Effector memory CD8-positive, alpha-beta T cell (primary cell): ENCODE data around the gene ITPRIPL2.

Source experiments
- ATAC-seq: fragments of 150-1000 bp; cut with Tn5 transposase; replicated peaks from 2 replicates; pipeline ENCODE4 v1.10.0; 2021; ENCODE audit warnings: mild to moderate bottlenecking, moderate library complexity
- DNase-seq, 3 experiments: peaks; one replicate each; pipeline ENCODE4 v3.0.0; 2021
- H3K27ac Mint-ChIP-seq, 2 donors: one replicate each; pipeline ENCODE4 v1.8.0; 2022; ENCODE audit warnings: mild to moderate bottlenecking in 2 of 2, mixed read lengths in 2 of 2, moderate library complexity in 2 of 2
- H3K27me3 Mint-ChIP-seq, 2 donors: one replicate each; pipeline ENCODE4 v1.8.0; 2022; ENCODE audit warnings: mixed read lengths in 2 of 2
- H3K36me3 Mint-ChIP-seq: one replicate; pipeline ENCODE4 v1.8.0; 2022; ENCODE audit warnings: mild to moderate bottlenecking, moderate library complexity, mixed read lengths; ENCODE audit not compliant: insufficient read depth
- H3K4me1 Mint-ChIP-seq, 2 donors: one replicate each; pipeline ENCODE4 v1.8.0; 2022; ENCODE audit warnings: low read depth in 2 of 2, mixed read lengths in 2 of 2
- H3K4me3 Mint-ChIP-seq, 2 donors: one replicate each; pipeline ENCODE4 v1.8.0; 2022; ENCODE audit warnings: mild to moderate bottlenecking in 2 of 2, mixed read lengths in 2 of 2, moderate library complexity in 2 of 2
- H3K9me3 Mint-ChIP-seq, 2 donors: one replicate each; pipeline ENCODE4 v1.8.0; 2022; ENCODE audit warnings: mixed read lengths in 2 of 2

The ITPRIPL2 gene

GRCh38 chr16:19085679-19086200 is 28.0 kb upstream of the ITPRIPL2 start:
- Mint-ChIP-seq H3K4me1 (peaks cover 3 to 7% of the 10 kb centered on the region in 2 donors), H3K36me3 (no peaks in the 10 kb centered on the region), H3K9me3 (no peaks in the 10 kb centered on the region), H3K4me3 (no peak overlapping the region), H3K27ac (no peak overlapping the region), H3K27me3 (peaks cover 0 to 10% of the 10 kb centered on the region in 2 donors)
- no peak for DNase-seq
- no peak for ATAC-seq

- Mint-ChIP-seq H3K27ac (no peak overlapping the region), H3K4me3 (peak overlapping the region; percentile 43 to 66), H3K9me3 (no peaks in the 10 kb centered on the region), H3K27me3 (peaks cover 0 to 10% of the 10 kb centered on the region in 2 donors), H3K4me1 (peaks cover 3 to 7% of the 10 kb centered on the region in 2 donors), H3K36me3 (no peaks in the 10 kb centered on the region)
- DNase-seq (peak; percentile 69 to 79 (median 70)), ATAC-seq (peak; percentile 99)
Observed at GRCh38 chr16:19086322-19087199, 27.2 kb upstream of the ITPRIPL2 start.

- no peak overlapping the region for H3K4me3 Mint-ChIP-seq
- ATAC-seq, result no peak
- no peaks in the 10 kb centered on the region for H3K9me3 Mint-ChIP-seq
Observed at GRCh38 chr16:19088341-19088916, 25.3 kb upstream of the ITPRIPL2 start.

GRCh38 chr16:19089410-19089955 is 24.3 kb upstream of the ITPRIPL2 start:
- Mint-ChIP-seq H3K4me1 (peaks cover 3 to 7% of the 10 kb centered on the region in 2 donors), H3K36me3 (no peaks in the 10 kb centered on the region), H3K9me3 (no peaks in the 10 kb centered on the region), H3K27me3 (peaks cover 0 to 10% of the 10 kb centered on the region in 2 donors), H3K27ac (no peak overlapping the region), H3K4me3 (no peak overlapping the region)
- DNase-seq, result no peak
- ATAC-seq, result no peak

More at GRCh38 chr16:19088341-19088916, 25.3 kb upstream of the ITPRIPL2 start:
- Mint-ChIP-seq H3K27ac (no peak overlapping the region), H3K27me3 (peaks cover 0 to 10% of the 10 kb centered on the region in 2 donors), H3K4me1 (peaks cover 3 to 7% of the 10 kb centered on the region in 2 donors), H3K36me3 (no peaks in the 10 kb centered on the region)
- no peak for DNase-seq

GRCh38 chr16:19090916-19091315 is 22.8 kb upstream of the ITPRIPL2 start:
- Mint-ChIP-seq H3K4me3 (no peak overlapping the region), H3K9me3 (no peaks in the 10 kb centered on the region), H3K4me1 (peaks cover 7 to 10% of the 10 kb centered on the region in 2 donors), H3K27me3 (peaks cover 0 to 5% of the 10 kb centered on the region in 2 donors), H3K27ac (no peak overlapping the region), H3K36me3 (no peaks in the 10 kb centered on the region)
- no peak for ATAC-seq
- DNase-seq, result no peak

GRCh38 chr16:19092653-19093410 is 20.9 kb upstream of the ITPRIPL2 start:
- DNase-seq (no peak), ATAC-seq (no peak)
- H3K27ac Mint-ChIP-seq, result no peak overlapping the region
- H3K9me3 Mint-ChIP-seq, result no peaks in the 10 kb centered on the region
- H3K27me3 Mint-ChIP-seq, result peaks cover 0 to 4% of the 10 kb centered on the region in 2 donors
- peaks cover 3% of the 10 kb centered on the region in 2 donors for H3K4me1 Mint-ChIP-seq
- no peak overlapping the region for H3K4me3 Mint-ChIP-seq
- no peaks in the 10 kb centered on the region for H3K36me3 Mint-ChIP-seq

GRCh38 chr16:19093631-19094541 is 19.9 kb upstream of the ITPRIPL2 start:
- no peak overlapping the region for H3K27ac Mint-ChIP-seq
- peaks cover 0 to 2% of the 10 kb centered on the region in 2 donors for H3K9me3 Mint-ChIP-seq
- peaks cover 3% of the 10 kb centered on the region in 2 donors for H3K4me1 Mint-ChIP-seq
- DNase-seq (no peak), ATAC-seq (no peak)
- no peak overlapping the region for H3K4me3 Mint-ChIP-seq
- peaks cover 0 to 12% of the 10 kb centered on the region in 2 donors for H3K27me3 Mint-ChIP-seq
- H3K36me3 Mint-ChIP-seq, result no peaks in the 10 kb centered on the region

- ATAC-seq, result peak; percentile 35
- H3K4me1 Mint-ChIP-seq, result peaks cover 3% of the 10 kb centered on the region in 2 donors
- no peak overlapping the region for H3K27ac Mint-ChIP-seq
- H3K27me3 Mint-ChIP-seq, result peaks cover 0 to 12% of the 10 kb centered on the region in 2 donors
- no peak for DNase-seq
- no peak overlapping the region for H3K4me3 Mint-ChIP-seq
- no peaks in the 10 kb centered on the region for H3K36me3 Mint-ChIP-seq
- H3K9me3 Mint-ChIP-seq, result peaks cover 0 to 2% of the 10 kb centered on the region in 2 donors
Observed at GRCh38 chr16:19094542-19095365, 19.0 kb upstream of the ITPRIPL2 start.

GRCh38 chr16:19095654-19096053 is 18.1 kb upstream of the ITPRIPL2 start:
- Mint-ChIP-seq H3K4me1 (peaks cover 3% of the 10 kb centered on the region in 2 donors), H3K27me3 (peaks cover 0 to 12% of the 10 kb centered on the region in 2 donors), H3K9me3 (peaks cover 0 to 2% of the 10 kb centered on the region in 2 donors), H3K27ac (no peak overlapping the region), H3K4me3 (no peak overlapping the region), H3K36me3 (no peaks in the 10 kb centered on the region)
- DNase-seq (no peak), ATAC-seq (no peak)

GRCh38 chr16:19098173-19098572 is 15.6 kb upstream of the ITPRIPL2 start:
- no peak overlapping the region for H3K27ac Mint-ChIP-seq
- peaks cover 0 to 2% of the 10 kb centered on the region in 2 donors for H3K9me3 Mint-ChIP-seq
- DNase-seq (no peak), ATAC-seq (no peak)
- H3K27me3 Mint-ChIP-seq, result peaks cover 0 to 12% of the 10 kb centered on the region in 2 donors
- H3K36me3 Mint-ChIP-seq, result no peaks in the 10 kb centered on the region
- H3K4me3 Mint-ChIP-seq, result no peak overlapping the region
- peaks cover 3% of the 10 kb centered on the region in 2 donors for H3K4me1 Mint-ChIP-seq

GRCh38 chr16:19102187-19102872 is 11.4 kb upstream of the ITPRIPL2 start:
- no peak for DNase-seq
- peaks cover 0 to 2% of the 10 kb centered on the region in 2 donors for H3K9me3 Mint-ChIP-seq
- ATAC-seq, result no peak
- H3K4me3 Mint-ChIP-seq, result no peak overlapping the region
- no peak overlapping the region for H3K27ac Mint-ChIP-seq
- no peaks in the 10 kb centered on the region for H3K36me3 Mint-ChIP-seq
- H3K27me3 Mint-ChIP-seq, result peaks cover 0 to 15% of the 10 kb centered on the region in 2 donors
- no peaks in the 10 kb centered on the region for H3K4me1 Mint-ChIP-seq
